T-helper 2 cell (primary cell): ENCODE measurements around the gene HLA-DMB.

Source experiments
- DNase-seq, 5 experiments: peaks; one replicate each; pipeline versions ENCODE4 v3.0.0 to v3.0.0-alpha.2; 2012 to 2022

The HLA-DMB gene

DNA sequence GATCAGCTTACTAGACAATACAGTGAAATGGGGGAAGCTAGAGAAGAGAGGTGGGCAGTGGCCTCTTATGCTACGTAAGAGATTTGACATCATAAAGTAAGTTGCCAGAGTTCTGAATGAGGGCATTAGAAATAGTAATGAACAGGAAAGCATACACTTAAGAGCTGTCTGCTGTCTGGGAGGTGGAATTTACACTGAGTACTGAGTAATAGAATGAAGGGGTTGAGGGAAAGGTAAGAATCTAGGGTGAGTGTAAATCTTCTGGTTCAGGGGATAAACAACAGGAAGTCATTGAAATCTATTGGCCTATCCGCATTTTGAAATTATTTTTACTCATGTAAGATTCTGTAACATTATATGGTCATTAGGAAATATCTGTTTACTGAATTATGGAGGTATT, 35.8 kb downstream of the HLA-DMB start:
- DNase-seq, result no peak

DNA sequence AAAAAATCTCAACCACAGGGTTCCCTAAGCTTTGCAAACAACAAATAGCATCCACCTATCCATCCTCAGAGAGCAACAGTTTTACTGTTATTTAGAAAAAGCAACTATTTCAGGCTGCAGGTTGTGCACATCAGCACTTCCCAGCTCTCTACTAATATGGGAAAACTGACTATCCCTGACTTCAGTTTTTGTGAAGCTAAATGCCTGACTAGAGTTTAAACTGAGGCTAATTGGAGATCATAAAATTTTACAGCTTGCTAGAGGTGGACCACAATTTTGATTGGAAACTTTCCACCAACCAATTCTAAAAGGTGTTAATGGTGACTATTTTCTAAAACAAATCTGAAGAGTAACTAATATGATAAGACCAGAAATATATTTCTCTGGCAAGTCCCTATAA, 36.9 kb downstream of the HLA-DMB start:
- no peak for DNase-seq

DNA sequence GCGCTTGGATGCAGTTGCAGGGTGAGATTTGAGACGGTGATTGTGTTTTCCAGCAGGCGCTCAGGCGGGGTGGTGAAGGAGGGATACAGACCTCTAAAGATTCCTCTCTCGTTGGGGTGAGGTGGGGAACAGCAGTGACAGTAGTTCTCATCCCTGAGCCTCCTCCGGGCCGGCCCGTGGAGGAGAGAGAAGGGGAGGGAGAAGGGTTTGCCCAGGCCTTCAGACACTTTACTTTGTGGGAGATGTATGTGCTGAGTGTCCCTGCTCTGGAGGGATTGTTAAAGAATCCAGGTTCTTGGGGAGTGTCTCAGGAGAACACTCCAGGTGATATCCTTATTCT, 45.9 kb downstream of the HLA-DMB start:
- DNase-seq, result no peak

DNA sequence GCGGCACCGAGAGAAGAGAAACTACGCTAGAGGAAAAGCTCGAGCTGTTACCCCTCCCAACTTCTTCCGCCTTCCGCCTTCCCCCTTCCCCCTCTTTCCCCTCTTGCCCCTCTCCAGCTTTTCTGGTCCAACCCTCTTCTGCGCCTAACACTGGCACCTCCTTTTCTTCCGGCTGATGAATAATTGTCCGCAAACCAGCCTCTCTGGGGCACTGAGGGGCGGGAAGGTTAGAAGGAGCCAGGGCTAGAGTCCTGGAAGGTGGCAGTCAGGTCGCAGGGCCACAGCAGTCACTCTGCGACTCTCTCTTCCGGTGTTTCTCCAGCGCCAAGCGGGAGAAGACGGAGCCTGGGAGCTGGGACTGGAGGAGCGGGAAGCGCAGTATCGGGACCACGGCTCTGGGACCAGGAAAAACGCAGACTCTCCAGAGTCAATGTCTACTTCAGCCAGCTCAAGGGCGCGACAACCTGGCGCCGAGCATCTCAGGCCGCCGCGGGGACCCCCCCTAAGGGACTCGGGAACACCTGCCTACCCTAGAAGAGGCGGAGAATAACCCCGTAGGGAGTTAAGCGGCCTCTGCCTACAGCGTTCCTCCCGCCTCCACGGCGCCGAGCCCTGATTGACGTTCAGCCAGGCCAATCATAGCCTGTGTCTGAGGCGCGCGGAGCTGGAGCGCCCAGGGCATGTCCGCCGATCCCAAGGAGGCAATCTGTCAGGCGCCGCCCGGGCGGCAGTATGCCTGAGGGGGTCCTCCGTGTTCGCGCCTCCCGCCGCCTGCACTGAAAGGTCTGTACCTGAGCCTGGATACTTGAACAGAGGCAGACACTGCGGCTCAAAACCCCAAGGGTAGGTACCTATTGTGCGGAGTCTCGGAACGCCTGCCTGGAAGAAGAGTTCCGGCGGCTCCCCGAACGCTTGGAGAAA, 46.5 kb downstream of the HLA-DMB start:
- peak; percentile 88 to 94 (median 91) for DNase-seq

DNA sequence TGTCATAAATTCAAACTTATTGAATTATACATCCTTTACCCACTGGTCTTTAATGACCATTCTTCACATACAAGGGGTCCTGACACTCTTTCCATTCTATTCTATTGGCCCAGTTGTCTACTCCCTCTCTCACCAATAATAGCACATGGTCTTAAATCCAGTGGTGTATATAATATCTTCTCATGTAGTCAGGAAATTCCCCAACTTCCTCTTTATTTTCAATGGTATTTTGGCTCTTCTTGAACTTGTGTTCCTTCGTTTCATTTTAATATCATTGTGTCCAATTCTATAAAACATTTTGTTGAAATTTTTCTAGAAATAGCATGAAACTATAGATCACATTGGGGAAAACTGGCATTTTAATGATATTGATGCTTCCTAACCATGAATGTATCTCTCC, 50.0 kb downstream of the HLA-DMB start:
- no peak for DNase-seq

DNA sequence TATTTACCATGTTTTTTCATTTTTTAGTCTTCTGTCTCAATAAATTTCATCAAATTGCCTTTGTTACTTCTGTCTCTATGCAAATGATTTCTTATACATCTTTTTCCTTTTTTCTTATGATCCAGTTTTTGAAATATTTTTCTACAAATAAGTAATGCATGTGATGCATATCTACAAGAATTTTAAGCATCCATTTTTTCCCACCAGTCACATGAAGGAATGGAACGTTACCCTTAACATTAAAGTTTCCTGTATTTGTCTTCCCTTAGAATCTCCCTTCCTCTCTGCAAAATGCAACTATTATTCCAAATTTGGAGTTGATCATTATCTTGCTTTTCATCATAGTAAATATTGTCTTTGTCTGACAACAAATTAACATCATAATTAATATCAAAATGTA, 51.3 kb downstream of the HLA-DMB start:
- DNase-seq, result no peak

DNA sequence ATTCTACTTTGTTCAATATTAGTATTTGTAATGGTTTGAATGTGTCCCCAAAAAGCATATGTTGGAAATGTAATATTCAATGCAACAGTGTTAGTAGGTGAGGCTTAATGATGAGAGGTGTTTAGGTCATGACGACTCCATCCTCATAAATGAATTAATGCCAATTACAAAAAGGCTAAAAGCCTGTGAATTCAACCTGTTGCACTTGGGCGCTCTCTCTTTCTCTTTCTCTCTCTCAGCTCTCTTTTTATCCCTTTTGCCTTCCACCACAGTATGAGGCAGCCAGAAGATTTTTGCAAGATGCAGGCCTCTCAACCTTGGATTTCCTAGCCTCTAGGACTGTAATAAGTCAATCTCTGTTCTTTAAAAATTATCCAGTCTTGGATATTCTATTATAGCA, 52.3 kb downstream of the HLA-DMB start:
- DNase-seq, result no peak

DNA sequence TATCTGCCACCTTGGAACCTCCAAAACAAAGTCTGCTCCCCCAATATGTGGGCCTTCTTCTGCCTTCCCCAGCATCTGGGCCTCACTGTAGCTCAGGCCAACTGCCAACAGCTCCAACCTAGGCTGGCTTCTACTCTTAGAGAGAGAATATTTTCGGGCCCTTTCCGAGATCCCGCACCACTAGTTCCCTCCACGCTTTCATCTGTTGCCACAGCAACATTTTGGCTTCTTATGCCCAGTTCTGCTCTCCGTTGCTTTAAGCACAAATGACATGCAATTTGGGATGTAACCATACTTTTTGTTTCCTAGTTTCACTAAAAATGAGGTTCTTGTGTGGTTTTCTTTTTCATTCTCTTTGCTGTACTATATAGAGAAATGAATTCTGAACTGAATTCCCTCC, 53.2 kb downstream of the HLA-DMB start:
- DNase-seq, result no peak

DNA sequence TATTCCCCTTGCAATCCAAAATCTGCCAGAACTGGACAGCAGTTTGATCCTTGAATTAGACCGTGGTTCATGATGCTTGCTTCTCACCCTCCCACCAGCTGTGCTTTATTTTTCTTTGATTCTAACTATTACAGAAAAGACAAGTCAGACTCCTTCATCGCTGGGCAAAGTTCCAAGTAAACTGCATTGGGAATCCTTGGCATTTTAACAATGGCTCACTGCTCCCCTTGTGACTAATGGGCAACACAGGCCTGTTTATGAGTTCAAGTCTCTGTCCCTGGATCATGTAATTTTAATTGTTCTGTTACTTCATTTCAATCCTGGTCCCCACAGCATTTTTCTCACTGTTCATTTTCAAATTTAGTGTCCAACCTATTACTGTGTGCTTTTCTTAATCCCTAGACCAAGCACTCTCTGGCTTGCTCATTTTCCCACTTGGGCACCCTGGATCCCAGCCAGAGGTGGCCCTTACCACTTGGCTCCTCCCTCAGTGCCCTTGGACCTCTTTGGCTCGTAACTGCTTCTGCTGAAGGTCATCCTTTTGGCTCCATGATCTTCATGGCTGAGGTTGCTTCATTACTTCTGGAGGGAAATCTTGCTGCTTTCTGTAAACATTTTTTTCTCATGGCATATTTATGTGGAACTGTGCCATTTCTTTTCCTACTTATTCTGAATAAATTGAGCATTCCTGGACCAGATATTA, 54.0 kb downstream of the HLA-DMB start:
- no peak for DNase-seq

DNA sequence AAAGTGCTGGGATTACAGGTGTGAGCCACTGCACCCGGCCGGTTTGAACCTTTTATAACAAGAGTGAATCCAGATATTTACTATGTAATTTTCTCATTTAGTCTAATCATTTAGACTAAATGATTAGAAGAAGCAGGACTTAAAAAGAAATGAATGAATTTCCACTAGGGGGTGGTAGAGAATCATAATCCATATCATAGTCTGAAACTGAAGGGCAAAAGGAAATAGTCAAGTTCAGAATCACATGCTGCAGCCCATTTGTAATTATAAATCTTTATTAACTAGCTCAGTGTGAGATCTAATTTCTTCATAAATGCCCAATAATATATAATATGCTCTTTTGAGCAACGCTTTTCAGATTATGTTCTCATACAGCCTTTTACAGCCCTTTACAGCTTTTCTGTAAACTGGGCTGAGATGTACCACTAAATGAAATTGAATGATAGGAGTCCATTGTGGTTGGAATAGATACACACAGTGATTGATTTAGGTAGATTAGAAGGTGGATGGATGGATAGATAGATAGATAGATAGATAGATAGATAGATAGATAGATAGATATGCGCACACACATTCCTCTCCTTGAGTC, 55.0 kb downstream of the HLA-DMB start:
- peak in 2 of 5 experiments; percentile 49 to 77 for DNase-seq
